Fibroblast of mammary gland (primary cell): ENCODE measurements around the gene SP140.

Source experiments
- DNase-seq: peaks from one replicate; pipeline ENCODE4 v3.0.0-alpha.2; 2010; ENCODE audit warnings: low read depth
- H3K4me3 ChIP-seq: 2 replicates; pipeline ENCODE4 v1.5.1; 2011; ENCODE audit warnings: low read depth, mild to moderate bottlenecking, low read length, moderate library complexity; ENCODE audit not compliant: control insufficient read depth
- CTCF ChIP-seq: conservative IDR thresholded peaks from 2 replicates; pipeline ENCODE4 v1.5.1; 2011; ENCODE audit warnings: low read depth, low read length, inconsistent platforms; ENCODE audit not compliant: control insufficient read depth, insufficient read depth

Gene SP140

GRCh38 chr2:230317366-230317765, 91.8 kb downstream of the SP140 start:
- TF ChIP-seq CTCF, result no peak
- no peak for DNase-seq
- no peak overlapping the region for H3K4me3 ChIP-seq

- no peak for TF ChIP-seq CTCF
- DNase-seq, result no peak
- H3K4me3 ChIP-seq, result no peak overlapping the region
Observed at GRCh38 chr2:230318190-230319121, 92.9 kb downstream of the SP140 start.

- no peak overlapping the region for H3K4me3 ChIP-seq
- TF ChIP-seq CTCF, result no peak
- no peak for DNase-seq
Observed at GRCh38 chr2:230319211-230319862, 93.8 kb downstream of the SP140 start.

GRCh38 chr2:230321031-230321430, 95.5 kb downstream of the SP140 start:
- DNase-seq, result no peak
- H3K4me3 ChIP-seq, result no peak overlapping the region
- no peak for TF ChIP-seq CTCF

GRCh38 chr2:230322561-230323384, 97.2 kb downstream of the SP140 start:
- no peak for TF ChIP-seq CTCF
- H3K4me3 ChIP-seq, result no peak overlapping the region

GRCh38 chr2:230323385-230324106, 98.0 kb downstream of the SP140 start:
- peak; percentile 27 for TF ChIP-seq CTCF
- no peak for DNase-seq

More at GRCh38 chr2:230322561-230323384, 97.2 kb downstream of the SP140 start:
- DNase-seq, result no peak

More at GRCh38 chr2:230323385-230324106, 98.0 kb downstream of the SP140 start:
- H3K4me3 ChIP-seq, result no peak overlapping the region
